Omental fat pad (tissue), 4 donors: ENCODE measurements around the gene ALLC. TPM values are rescaled to one million over a fixed set of nuclear protein-coding genes. Genes with fewer than 3 reads are reported as not detected.
"Not testable (repeated sequence)": the region's sequence is repeated elsewhere in the genome, so short reads cannot be mapped to it uniquely, and the experiment has no call there.

ENCODE experiments used
- ATAC-seq: fragments of 150-250 bp; one replicate; pipeline ENCODE4 v1.9.1; 2016; ENCODE audit warnings: mild to moderate bottlenecking, moderate library complexity; ENCODE audit not compliant: low FRiP score
- DNase-seq: peaks from one replicate; pipeline ENCODE4 v3.0.0-alpha.2; 2019; ENCODE audit warnings: low spot score
- total RNA-seq, 4 donors: library from RNA; depleted of rRNA; stranded (reverse); fragments of >200 nt; gene quantifications; one replicate each; pipeline ENCODE4 v1.1.0, GENCODE V29; 2016
- TF ChIP-seq, protein P1 (sequence below), 3 donors: fragments of 450-650 bp; IDR thresholded peaks; one replicate each; pipeline ENCODE4 v1.5.1; 2016 to 2017; ENCODE audit warnings: antibody characterized with exemption in 3 of 3, mild to moderate bottlenecking in 3 of 3, moderate library complexity in 2 of 3

The ALLC gene
- total RNA-seq = not detected

DNA sequence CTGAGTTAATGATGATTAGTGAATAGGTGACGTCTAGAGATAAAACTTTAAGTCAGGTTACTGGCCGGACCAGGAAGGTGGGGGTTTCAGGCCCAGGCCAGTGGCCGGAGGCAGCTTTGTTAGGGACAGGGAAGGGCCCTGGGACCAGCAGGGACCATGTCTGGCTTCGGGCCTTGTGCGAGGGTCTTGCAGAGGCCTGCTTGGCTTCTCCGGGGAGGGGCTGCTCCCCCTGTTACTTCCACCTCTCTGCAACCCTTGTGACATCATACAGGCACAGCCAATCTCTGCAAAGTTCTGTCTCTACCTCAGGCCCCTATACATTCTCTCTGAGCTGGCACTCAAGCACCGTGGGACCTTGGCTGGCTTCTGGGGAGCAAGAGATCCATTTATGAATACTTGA lies at the start of gene ALLC:
Gene ALLC, plus strand, starts transcription at position 320 of the 400 bp plus-strand sequence. CDS start 12,958 bp downstream, outside the sequence.
- ATAC-seq = no peak
- DNase-seq = no peak
- TF ChIP-seq, protein P1, sequence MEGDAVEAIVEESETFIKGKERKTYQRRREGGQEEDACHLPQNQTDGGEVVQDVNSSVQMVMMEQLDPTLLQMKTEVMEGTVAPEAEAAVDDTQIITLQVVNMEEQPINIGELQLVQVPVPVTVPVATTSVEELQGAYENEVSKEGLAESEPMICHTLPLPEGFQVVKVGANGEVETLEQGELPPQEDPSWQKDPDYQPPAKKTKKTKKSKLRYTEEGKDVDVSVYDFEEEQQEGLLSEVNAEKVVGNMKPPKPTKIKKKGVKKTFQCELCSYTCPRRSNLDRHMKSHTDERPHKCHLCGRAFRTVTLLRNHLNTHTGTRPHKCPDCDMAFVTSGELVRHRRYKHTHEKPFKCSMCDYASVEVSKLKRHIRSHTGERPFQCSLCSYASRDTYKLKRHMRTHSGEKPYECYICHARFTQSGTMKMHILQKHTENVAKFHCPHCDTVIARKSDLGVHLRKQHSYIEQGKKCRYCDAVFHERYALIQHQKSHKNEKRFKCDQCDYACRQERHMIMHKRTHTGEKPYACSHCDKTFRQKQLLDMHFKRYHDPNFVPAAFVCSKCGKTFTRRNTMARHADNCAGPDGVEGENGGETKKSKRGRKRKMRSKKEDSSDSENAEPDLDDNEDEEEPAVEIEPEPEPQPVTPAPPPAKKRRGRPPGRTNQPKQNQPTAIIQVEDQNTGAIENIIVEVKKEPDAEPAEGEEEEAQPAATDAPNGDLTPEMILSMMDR (IDR thresholded peaks at IDR 0.05) = no peak

DNA sequence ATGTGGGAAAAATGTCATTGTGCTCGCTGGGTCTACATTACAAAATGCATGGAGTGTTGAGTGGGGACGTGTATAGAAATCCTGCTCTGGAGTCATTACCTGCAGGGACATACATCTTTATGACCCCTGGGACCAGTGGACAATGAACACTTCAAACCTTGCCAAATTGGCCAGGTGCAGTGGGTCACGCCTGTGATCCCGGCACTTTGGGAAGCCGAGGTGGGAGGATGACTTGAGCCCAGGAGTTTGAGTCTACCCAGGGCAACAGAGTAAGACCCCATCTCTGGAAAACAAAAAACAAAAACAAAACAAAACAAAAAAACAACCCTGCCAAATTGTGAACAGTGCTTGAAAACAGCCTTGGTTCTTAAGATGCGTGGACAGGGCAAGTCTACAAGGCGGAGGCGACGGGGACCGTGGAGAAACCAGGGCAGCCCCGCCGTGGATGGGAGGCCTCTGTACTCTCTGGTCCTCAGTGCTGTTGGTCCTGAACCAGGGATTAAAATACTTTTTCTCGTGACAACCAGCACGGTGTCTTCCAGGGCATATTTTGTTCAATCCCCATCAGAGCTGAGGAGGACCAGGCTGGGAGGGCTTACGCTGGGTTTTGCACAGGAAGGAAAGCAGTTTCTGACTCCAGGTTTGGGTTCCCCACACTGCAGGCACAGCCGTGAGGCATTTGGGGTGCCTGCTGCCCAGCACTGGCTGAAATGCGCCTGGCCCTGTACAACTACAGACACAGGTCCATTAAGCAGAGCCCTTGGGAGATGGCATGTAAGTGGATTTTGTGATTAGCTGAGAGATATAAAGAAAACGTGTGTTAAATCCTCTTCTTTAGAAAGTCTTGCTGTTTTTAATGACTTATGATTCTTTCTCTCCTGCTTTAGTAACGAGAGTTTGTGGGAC lies 49.4 kb upstream of the ALLC start:
- TF ChIP-seq, protein P1 (IDR thresholded peaks at IDR 0.05) = no peak
- ATAC-seq = no peak
- no peak for DNase-seq

DNA sequence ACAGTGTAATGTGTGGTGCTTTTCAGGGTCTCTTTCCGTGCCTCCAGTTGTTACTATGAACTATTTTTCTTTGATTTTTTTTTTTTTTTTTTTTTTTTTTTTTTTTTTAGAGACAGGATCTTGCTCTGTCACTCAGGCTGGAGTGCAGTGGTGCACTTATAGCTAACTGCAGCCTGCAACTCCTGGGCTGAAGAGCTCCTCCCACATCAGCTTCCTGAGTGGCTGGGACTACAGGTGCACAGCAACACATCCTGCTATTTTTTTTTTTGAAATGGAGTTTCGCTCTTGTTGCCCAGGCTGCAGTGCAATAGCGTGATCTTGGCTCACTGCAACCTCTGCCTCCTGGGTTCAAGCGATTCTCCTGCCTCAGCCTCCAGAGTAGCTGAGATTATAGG lies 48.7 kb upstream of the ALLC start:
- DNase-seq, ATAC-seq: not testable (repeated sequence)

DNA sequence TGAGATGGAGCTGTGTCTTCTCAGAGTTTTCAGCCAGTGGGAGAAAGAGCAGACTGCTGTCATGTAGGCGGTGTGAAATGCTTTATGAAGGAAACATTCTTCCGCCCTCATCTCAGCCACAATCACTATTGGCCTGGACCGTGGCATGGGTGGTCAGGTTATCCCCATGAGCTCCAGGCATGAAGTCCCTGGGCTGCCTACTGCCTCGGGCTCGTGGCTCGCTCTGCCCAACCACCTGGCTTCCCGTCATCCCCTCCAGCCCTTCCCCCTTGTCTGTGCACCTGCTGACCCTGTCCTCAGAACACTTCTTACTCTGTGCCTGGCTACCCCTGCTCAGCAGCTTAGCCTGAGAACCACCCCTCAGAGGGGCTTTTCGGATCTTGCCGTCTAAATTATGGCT lies 47.6 kb upstream of the ALLC start:
- DNase-seq = no peak
- no peak for ATAC-seq
- TF ChIP-seq, protein P1 (IDR thresholded peaks at IDR 0.05) = no peak

DNA sequence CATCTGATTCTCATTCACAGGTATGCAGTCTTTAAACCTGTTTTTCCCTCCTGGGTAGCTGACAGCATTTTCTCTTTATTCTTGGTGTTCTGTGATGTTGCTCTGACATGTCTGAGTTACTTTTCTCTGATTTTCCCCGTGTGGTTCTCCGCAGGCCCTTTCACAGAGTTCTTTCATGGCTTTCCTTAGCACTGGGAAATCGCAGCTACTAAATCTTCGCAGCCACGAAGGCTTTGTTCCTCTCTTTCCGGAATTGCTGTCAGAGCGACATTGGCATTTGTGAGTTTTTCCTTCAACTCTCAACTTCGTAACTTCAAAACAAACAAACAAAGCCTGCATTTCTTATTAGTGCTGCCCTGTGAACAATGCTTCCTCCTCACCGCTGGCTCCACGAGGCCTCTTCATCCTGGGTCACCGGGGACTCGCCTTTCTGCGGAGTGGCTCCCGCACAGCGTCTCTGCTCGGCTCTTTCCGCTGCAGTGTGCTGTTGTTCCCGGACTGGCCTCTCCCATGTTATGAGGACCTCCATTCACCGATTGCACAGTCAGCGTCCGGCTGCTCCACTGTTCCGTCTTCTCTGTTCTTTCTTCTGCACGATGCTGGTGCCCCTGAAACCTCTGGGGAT lies 47.0 kb upstream of the ALLC start:
- ATAC-seq (no peak), DNase-seq (no peak)
- TF ChIP-seq, protein P1 (IDR thresholded peaks at IDR 0.05) = no peak

DNA sequence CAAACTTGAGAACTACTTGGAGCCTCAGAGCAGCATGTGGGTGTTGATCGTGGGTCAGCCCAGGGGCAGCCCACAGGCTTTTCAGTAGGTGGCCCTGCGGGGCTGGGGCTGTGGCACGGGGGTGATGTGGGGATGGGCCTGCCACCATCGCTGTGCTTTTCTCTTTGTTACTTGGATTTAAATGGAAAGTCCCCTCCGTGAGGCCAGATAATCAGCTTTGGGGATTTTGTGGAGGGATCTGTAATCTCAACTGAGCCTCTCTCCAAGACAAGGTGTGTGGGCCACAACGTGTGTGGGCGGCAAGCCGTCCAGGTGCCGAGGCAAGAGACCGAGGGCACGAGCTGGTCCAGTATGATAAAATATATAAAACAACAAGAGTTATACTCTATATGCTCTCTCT lies 46.4 kb upstream of the ALLC start:
- DNase-seq = no peak
- no peak for ATAC-seq

More for the DNA sequence above, 46.4 kb upstream of the ALLC start:
- TF ChIP-seq, protein P1 (IDR thresholded peaks at IDR 0.05) = no peak
